ENCODE results near the gene GPR132.

DNA sequence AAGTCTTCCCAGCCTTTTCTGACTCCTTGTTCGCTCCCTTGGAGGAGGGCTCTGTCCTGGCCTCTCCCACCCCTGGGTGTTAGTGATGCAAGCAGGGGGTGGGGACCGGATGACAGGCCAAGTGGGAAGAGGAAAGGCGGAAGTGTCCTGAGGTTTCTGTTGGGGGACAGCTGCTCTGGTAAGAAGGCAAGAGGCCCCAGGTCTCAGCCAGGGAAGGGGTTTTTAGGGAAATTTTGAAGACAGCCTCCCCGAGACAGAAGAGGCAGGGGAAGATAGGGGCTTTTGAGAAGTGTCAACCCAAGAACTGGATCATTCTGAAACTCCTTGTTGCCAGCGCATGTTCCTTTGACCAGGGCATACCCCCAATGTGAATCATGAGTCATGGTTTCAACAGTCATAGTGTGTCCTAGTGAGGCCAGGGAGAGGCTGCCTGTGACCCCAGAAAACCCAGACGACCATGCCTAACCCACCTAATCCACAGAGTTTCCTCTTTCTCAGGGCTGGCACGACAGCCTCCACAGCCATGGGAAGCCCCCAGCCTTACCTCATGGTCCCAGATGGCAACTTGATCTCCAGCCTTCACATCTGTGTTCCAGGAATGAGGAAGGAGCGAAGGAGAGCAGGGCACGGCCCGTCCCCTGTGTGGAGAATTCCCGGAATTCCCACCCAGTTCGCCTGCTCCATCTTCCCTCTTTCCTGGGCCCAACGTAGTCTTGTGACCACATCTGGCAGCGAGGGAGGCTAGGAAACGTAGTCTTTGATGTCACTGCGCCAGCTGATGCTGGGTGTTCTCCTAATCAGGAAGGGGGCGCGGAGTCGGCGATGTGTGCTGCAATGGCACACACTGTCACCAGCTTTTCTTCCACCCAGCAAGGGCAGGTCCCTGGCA lies 4.9 kb upstream of the GPR132 start:
- TF ChIP-seq, protein P1, sequence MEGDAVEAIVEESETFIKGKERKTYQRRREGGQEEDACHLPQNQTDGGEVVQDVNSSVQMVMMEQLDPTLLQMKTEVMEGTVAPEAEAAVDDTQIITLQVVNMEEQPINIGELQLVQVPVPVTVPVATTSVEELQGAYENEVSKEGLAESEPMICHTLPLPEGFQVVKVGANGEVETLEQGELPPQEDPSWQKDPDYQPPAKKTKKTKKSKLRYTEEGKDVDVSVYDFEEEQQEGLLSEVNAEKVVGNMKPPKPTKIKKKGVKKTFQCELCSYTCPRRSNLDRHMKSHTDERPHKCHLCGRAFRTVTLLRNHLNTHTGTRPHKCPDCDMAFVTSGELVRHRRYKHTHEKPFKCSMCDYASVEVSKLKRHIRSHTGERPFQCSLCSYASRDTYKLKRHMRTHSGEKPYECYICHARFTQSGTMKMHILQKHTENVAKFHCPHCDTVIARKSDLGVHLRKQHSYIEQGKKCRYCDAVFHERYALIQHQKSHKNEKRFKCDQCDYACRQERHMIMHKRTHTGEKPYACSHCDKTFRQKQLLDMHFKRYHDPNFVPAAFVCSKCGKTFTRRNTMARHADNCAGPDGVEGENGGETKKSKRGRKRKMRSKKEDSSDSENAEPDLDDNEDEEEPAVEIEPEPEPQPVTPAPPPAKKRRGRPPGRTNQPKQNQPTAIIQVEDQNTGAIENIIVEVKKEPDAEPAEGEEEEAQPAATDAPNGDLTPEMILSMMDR (IDR thresholded peaks at IDR 0.05): no peak
- TF ChIP-seq POLR2A (IDR thresholded peaks at IDR 0.05): no peak
